ENCODE results near the gene YWHAH.

- TF ChIP-seq CTCF (IDR thresholded peaks at IDR 0.05) (no peak), ZFX (IDR thresholded peaks at IDR 0.05; ENCODE audit: borderline replicate concordance) (no peak)
These were observed 8.2 kb upstream of the YWHAH start for GRCh38 chr22:31935961-31936635.
